GM10248 (cell line): ENCODE results near the gene AQP1.

Experiments
- CTCF ChIA-PET: fragments of 300-600 bp; sonication (Branson Sonifier 250); formaldehyde crosslinking; extraction: SDS; loops from one replicate; lab custom pipeline; 2021; ENCODE audit warnings: antibody characterized with exemption; lab: Yijun Ruan, JAX
- POLR2A ChIA-PET: fragments of 350-650 bp; sonication (Branson Sonifier 250); formaldehyde crosslinking; extraction: SDS; loops from one replicate; lab custom pipeline; 2020; ENCODE audit warnings: antibody characterized with exemption; lab: Yijun Ruan, JAX
- DNase-seq: peaks from one replicate; pipeline ENCODE4 v3.0.0; 2012; ENCODE audit errors: extremely low spot score
- TF ChIP-seq, protein P1 (sequence below): IDR thresholded peaks from 2 replicates; pipeline ENCODE4 v1.5.1; 2012; ENCODE audit warnings: mild to moderate bottlenecking, low read depth; ENCODE audit errors: extremely low read depth, missing control alignments, control extremely low read depth

The AQP1 gene

DNA sequence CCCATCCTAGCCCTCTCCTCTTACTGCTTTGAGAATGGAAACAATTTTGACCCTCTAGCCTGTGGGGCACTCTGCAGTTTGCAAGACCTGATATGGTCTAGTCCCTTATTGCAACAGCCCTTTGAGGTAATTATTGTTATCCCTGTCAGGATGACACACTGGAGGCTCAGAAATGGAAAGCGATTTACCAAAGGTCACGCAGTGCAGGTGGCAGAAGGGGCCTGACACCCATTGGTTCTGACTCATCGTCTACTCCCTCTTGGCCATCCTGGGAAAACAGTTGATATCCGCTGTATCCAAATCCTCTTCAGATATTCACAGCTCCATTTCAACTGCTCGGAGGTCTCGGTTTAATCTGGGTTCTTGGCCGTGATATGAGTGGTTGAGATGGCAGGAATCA, 44.7 kb upstream of the AQP1 start:
- TF ChIP-seq, protein P1, sequence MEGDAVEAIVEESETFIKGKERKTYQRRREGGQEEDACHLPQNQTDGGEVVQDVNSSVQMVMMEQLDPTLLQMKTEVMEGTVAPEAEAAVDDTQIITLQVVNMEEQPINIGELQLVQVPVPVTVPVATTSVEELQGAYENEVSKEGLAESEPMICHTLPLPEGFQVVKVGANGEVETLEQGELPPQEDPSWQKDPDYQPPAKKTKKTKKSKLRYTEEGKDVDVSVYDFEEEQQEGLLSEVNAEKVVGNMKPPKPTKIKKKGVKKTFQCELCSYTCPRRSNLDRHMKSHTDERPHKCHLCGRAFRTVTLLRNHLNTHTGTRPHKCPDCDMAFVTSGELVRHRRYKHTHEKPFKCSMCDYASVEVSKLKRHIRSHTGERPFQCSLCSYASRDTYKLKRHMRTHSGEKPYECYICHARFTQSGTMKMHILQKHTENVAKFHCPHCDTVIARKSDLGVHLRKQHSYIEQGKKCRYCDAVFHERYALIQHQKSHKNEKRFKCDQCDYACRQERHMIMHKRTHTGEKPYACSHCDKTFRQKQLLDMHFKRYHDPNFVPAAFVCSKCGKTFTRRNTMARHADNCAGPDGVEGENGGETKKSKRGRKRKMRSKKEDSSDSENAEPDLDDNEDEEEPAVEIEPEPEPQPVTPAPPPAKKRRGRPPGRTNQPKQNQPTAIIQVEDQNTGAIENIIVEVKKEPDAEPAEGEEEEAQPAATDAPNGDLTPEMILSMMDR = no peak
- DNase-seq = no peak
- ChIA-PET POLR2A (no interaction called here), CTCF (no interaction called here)

DNA sequence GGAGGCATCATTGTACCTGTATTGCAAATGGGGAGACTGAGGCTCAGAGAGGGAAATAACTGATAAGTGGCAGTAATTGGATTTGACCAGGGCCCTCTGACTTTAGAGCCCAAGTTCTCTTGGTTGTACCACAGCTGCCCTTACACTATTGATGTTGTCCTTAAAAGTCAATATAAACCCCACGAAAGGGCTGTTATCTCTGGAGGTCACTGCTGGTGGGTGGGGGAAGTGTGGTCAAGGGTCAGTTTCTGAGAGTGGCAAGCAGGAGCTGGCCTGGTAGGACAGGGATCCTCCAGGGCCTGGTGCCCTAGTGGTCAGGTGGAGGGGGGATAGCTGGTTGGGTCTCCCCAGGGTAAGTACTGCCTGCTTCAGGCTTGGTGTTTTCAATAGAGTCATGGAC, 44.2 kb upstream of the AQP1 start:
- TF ChIP-seq, protein P1 = no peak
- ChIA-PET CTCF (no interaction called here), POLR2A (no interaction called here)
- no peak for DNase-seq

DNA sequence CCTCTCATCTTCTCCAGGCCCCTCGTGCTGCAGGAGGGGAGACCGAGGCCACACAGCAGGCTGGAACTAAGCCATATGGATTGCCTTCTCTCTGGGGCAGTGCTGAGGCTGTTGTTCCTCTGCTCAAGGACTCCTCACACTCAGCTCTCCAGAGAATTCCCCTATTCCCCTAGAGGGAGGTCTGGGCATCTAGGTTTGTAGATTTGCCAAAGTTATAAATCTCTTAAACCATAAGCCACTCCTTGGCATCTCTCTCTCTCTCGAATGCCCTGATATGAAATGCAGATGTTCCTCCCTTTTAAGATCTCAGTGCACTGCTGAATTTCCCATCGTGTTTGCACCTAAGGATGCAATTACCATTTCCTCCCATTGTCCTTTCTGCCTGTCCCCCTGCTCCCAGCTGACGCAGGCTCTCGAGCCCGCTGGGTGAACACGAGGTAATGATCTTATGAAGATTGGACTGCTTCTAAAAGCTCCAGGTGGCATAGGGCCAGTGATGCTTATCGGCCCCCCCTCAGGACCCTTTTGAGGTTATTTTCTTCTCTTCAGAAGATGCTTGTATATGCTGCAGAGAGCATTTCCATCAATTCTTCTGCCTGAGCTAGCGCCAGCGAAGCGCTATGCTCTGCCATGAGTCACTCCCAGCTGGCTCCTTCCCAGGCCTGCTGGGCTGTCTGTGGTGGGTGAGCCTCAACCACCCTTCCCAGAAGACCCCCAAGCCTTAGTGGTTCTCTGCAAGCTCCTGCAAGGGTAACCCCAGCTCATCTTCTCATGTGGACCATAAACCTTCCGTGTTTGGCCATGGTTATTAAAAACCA, 41.6 kb upstream of the AQP1 start:
- no peak for DNase-seq
- ChIA-PET POLR2A (no interaction called here), CTCF (interaction anchor here (0.9 kb wide), 1 partner anchor 8 kb away, joined by 3 read pairs; no protein-coding TSS in a partner anchor)

DNA sequence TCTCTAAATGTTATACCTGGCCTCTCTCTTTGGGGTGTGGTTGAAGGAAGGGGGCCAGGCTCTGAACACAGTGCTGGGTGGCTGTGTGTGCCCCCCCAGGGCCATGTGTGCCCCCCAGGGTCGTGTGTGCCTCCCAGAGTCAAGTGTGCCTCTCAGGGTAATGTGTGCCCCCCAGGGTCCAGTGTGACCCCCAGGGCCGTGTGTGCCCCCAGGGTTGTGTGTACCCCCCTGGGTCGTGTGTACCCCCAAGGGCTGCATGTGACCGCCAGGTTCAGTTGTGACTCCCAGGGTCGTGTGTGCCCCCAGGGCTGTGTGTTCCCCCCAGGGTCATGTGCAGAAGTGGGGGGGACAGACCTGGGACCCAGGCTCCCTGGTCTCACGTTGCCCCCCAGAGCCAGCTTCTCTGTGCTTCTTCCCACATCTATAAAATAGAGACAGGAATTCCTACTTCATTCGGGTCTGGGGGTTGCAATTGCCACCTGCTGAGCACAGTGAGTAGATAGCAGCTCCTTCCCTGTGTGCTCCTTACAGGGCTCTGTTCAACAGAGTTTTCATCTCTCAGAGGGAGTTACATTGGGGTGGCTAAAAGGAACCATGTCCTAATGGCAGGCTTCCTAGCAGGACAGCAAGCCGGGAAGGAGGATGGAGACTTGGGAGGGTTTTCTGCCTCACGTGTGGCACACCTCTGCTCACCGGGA, 40.7 kb upstream of the AQP1 start:
- DNase-seq = no peak
- TF ChIP-seq, protein P1 = no peak
- POLR2A ChIA-PET = no interaction called here
- CTCF ChIA-PET = interaction anchor here (0.9 kb wide), 1 partner anchor 9 kb away, joined by 3 read pairs; no protein-coding TSS in a partner anchor

More for the DNA sequence above, 41.6 kb upstream of the AQP1 start:
- TF ChIP-seq, protein P1 = no peak

DNA sequence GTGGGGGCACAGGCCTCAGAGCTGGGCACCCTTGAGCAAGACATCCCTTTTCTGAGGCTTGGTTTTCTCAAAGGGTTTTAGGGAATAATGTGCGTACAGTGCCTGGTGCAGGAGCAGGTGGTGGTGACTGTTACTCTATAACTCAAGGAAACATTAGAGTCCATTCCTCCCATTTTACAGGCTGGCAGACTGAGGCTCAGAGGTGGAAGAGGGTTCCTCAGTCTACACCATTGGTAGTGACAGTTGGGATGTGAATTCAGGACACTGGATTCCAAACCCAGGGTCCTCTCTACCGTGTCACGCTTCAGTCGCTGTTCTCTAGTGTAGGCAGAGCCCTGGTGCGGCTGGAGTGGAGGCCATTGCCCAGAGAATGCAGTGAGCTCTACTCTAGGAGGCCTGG, 40.0 kb upstream of the AQP1 start:
- TF ChIP-seq, protein P1 = no peak
- POLR2A ChIA-PET = no interaction called here
- no peak for DNase-seq
- CTCF ChIA-PET = interaction anchor here (1.4 kb wide), 1 partner anchor 67 kb away, joined by 5 read pairs; no protein-coding TSS in a partner anchor

DNA sequence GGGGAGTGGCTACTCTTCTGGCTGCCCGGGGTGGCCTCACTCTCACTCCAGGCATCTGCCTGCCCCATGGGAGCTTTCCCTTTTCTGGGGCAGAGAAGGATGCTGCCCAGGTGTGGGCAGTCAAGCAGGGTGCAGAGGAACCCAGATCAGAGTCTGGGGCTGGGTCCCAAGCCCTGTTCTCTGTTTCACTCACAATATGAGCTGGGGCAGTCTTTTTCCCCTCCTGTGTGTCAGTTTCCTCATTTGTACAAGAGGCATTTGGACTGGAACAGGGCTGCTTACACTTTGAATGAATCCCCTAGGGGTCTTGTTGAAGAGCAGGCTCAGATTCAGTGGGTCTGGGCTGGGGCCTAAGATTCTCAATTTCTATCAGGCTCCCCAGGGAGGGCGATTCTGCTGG, 38.4 kb upstream of the AQP1 start:
- DNase-seq = no peak
- CTCF ChIA-PET = interaction anchor here (1.2 to 1.4 kb wide), 2 partner anchors 65 to 110 kb away, joined by 3 to 5 read pairs; no protein-coding TSS in a partner anchor
- TF ChIP-seq, protein P1 = no peak
- POLR2A ChIA-PET = no interaction called here
